ENCODE measurements around the gene NXN.

Gene NXN

GRCh38 chr17:979539-980405, at the start of gene NXN:
TSS of gene NXN (minus strand) at chr17:979776.
- peak; percentile 90 for DNase-seq

DNA sequence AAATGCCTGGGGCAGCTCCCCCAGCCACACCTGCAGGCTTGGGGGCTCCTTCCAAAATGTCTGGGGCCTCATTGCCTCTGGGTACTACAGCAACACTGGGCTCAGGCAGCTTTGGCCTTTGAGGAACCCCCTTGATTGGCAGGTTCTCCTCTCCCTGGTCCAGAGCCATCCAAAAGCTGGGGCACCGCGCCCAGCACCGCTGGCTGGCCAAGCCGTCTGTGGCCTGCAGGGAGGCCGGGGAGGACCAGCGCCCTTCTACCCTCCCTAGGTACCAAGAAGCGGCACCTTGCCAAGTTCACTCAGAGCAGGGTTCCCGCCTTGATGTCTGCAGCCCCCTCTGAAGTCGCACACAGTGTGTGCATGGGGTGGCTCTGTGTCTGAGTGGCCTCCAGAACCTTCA, 47.5 kb upstream of the NXN start:
- no peak for DNase-seq

DNA sequence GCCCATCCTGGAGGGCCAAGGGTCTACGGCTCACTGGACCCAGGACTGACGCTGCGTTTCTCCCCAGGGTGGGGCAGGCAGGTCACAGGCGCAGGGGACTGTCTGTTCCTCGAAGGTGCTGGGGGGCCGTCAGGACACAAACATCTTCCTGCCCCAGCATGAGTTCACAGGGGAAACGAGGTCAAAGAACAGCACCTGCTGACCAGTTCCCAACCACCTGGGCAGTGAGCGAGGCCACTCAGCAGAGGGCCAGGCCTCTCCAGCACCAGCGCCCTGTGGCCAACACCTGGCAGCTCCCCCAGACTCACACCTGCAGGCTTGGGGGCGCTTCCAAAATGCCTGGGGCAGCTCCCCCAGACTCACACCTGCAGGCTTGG, 47.0 kb upstream of the NXN start:
- no peak for DNase-seq

GRCh38 chr17:1025733-1026598, 46.4 kb upstream of the NXN start:
- DNase-seq, result no peak

- no peak for DNase-seq
These were observed 44.5 kb upstream of the NXN start for GRCh38 chr17:1024076-1024475.

GRCh38 chr17:1022278-1023024, 42.9 kb upstream of the NXN start:
- no peak for DNase-seq

DNA sequence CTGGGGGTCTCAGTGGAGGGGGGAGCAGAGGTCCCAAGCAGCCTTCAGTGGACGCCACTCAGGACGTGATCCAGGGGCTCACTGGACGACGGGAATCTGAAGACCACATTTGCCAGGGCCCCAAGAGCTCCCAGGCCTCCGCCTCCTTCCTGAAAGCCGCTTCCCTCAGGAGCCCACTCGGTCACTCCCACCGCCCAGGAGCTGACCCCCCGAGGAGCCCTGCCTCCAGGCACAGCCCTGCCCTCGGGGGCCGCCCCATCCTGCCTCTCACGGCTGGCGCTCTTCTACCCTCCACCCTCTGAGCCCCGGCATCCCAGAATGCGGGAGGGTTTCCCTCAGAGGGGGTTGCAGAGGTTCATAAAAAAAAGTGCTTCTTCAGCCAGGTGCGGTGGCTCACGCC, 41.6 kb upstream of the NXN start:
- no peak for DNase-seq

DNA sequence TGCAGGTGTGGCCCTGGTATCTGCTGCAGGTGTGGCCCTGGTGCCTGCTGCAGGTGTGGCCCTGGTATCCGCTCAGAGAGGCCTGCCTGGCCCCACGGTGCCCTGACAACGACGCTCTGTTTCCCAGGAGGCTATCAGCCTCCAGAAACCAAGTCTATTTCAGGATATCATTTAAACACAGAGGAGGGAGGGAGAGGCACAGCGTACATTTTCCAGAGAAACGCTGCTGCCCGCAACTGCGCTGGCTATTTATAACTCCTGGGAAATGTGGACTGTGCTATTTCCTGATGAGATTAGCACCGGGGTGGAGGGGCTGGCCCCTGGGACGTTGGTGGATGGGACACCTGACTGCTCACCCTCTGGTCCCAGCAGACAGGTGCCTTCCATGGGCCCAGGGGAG, 39.9 kb upstream of the NXN start:
- no peak for DNase-seq

GRCh38 chr17:1018547-1018946, 39.0 kb upstream of the NXN start:
- DNase-seq, result no peak

- DNase-seq, result no peak
These were observed 34.1 kb upstream of the NXN start for GRCh38 chr17:1013729-1014090.

- DNase-seq, result no peak
These were observed 33.5 kb upstream of the NXN start for GRCh38 chr17:1012823-1013728.

GRCh38 chr17:1011760-1012735, 32.5 kb upstream of the NXN start:
- DNase-seq, result no peak

- no peak for DNase-seq
These were observed 31.6 kb upstream of the NXN start for GRCh38 chr17:1011138-1011537.

GRCh38 chr17:1010586-1010985, 31.0 kb upstream of the NXN start:
- DNase-seq, result no peak

DNA sequence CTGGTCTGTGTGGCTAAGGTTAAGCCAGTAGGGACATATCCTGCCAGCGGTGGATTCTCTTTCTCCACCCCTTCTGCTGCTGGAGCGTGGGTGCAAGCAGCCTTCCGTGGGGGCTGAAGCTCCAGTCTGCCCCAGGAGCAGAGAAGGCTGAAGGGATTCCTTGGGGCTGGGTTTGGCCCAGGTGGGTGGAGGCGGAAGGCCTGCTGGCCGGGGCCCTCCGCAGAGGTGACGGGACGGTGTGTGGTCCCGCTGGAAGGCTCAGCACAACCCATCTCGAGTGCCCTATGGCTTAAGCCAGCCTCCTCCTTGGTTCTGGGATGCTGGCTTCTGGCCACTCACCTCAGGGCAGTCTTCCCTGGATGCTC, 30.5 kb upstream of the NXN start:
- no peak for DNase-seq

GRCh38 chr17:1009229-1010085, 29.9 kb upstream of the NXN start:
- DNase-seq, result no peak

DNA sequence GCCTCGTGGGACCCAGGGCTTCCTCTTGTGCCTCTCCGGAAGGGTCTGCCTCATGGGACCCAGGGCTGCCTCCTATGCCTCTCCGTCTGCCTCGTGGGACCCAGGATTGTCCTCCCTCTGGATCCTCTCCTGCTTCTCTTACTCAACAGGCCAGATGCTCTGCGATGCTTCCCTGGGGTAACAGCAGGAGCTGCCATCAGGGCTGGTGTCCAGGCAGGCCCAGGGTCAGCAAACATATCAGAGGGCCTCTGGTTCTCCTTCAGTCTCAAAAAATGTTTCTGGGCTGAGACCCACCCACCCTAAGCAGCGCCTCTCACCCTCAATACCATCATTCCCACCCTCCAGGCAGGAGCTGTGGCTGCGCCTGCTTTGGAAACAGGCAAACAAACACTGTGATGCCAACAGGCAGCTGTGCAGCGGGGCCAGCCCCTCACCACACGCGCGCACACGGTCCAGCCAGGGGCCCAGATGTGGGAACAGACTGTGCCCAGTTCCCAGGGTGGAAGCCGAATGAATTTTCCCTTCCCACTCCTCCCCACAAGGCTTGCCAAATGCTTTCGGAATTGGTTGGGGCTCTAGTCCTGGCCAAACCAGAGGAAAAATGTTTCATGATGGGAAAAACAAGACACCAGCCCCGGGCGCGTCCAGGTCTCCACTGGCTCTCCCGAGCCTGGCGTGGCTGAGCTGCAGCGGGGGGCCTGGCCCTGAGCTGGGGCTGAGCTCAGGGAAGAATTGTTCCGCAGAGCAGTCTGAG, 28.6 kb upstream of the NXN start:
- no peak for DNase-seq

GRCh38 chr17:1007310-1008007, 27.9 kb upstream of the NXN start:
- DNase-seq, result no peak

- no peak for DNase-seq
These were observed 26.5 kb upstream of the NXN start for GRCh38 chr17:1006054-1006453.
